Endothelial cell of umbilical vein (primary cell): ENCODE results near the gene MRGPRF. TPM values are rescaled to one million over a fixed set of nuclear protein-coding genes. Genes with fewer than 3 reads are reported as not detected.

Experiments
- BruUV-seq: library from RNA; stranded (reverse); fragments of 400-500 nt; replicated peaks from 2 replicates; lab custom pipeline; 2021; lab: Mats Ljungman, UMichigan
- CTCF ChIA-PET: fragments of 300-600, 350-600 bp; sonication (Branson Sonifier 250); formaldehyde crosslinking; loops from one replicate; lab custom pipeline; 2021; ENCODE audit warnings: antibody characterized with exemption, inconsistent platforms; lab: Charles Lee
- POLR2A ChIA-PET: fragments of 300-600, 350-600 bp; sonication (Branson Sonifier 250); formaldehyde crosslinking; loops from one replicate; lab custom pipeline; 2021; ENCODE audit warnings: antibody characterized with exemption, inconsistent platforms; lab: Charles Lee
- DNase-seq: peaks from one replicate; pipeline ENCODE4 v3.0.0-alpha.2; 2011; ENCODE audit warnings: low read depth, low spot score
- FAIRE-seq: peaks from 2 replicates; lab custom pipeline; 2011; peaks lifted over from hg19 to GRCh38; lab: Jason Lieb, UNC
- H2AFZ ChIP-seq: 2 replicates; pipeline ENCODE4 v1.6.0; 2012; ENCODE audit warnings: low read depth, low read length, control low read depth, inconsistent platforms
- H3K27ac ChIP-seq: 2 replicates; pipeline ENCODE4 v1.5.1; 2011; ENCODE audit warnings: low read depth, mild to moderate bottlenecking, control low read depth, low read length, moderate library complexity; ENCODE audit not compliant: insufficient read depth
- H3K27me3 ChIP-seq, 2 experiments: 2 replicates each; pipeline versions ENCODE4 v1.6.0 to v1.6.1; 2011; ENCODE audit warnings: low read length in 2 of 2, mixed read lengths in 1 of 2; ENCODE audit not compliant: control insufficient read depth in 2 of 2, insufficient read depth in 2 of 2
- H3K36me3 ChIP-seq, 2 experiments: 2 replicates in 1 of 2; 3 replicates in 1 of 2; pipeline ENCODE4 v1.5.1; 2011; ENCODE audit warnings: low read length in 2 of 2, mild to moderate bottlenecking in 1 of 2, moderate library complexity in 1 of 2; ENCODE audit not compliant: control insufficient read depth in 2 of 2, insufficient read depth in 2 of 2; ENCODE audit errors: extremely low read depth in 1 of 2
- H3K4me1 ChIP-seq: 3 replicates; pipeline ENCODE4 v1.5.1; 2011; ENCODE audit warnings: mild to moderate bottlenecking, low read length; ENCODE audit not compliant: control insufficient read depth, insufficient read depth; ENCODE audit errors: extremely low read depth
- H3K4me2 ChIP-seq: 2 replicates; pipeline ENCODE4 v1.6.1; 2011; ENCODE audit warnings: low read length, control low read depth, mixed read lengths; ENCODE audit not compliant: insufficient read depth
- H3K4me3 ChIP-seq, 3 experiments: fragments of 200-600 bp in 1 of 3; sonication (generic), shearing (Covaris generic) in 1 of 3; replicated peaks in 1 of 3; 2 replicates each; pipeline ENCODE4 v1.5.1; 2011 to 2016; ENCODE audit warnings: control low read depth in 3 of 3, low read length in 3 of 3, mild to moderate bottlenecking in 2 of 3, inconsistent platforms in 1 of 3, low read depth in 1 of 3, moderate library complexity in 1 of 3; ENCODE audit not compliant: insufficient read depth in 1 of 3
- H3K79me2 ChIP-seq: 2 replicates; pipeline ENCODE4 v1.6.0; 2012; ENCODE audit warnings: low read length, inconsistent platforms; ENCODE audit not compliant: control insufficient read depth, insufficient read depth
- H3K9ac ChIP-seq: replicated peaks from 2 replicates; pipeline ENCODE3; 2011; ENCODE audit warnings: low read length, control low read depth; ENCODE audit not compliant: insufficient read depth; ENCODE audit errors: extremely low read depth
- H3K9me1 ChIP-seq: replicated peaks from 3 replicates; pipeline ENCODE4 v1.6.0; 2011; ENCODE audit warnings: mild to moderate bottlenecking, low read length; ENCODE audit not compliant: control insufficient read depth, insufficient read depth; ENCODE audit errors: extremely low read depth
- H3K9me3 ChIP-seq: replicated peaks from 2 replicates; pipeline ENCODE4 v1.5.1; 2012; ENCODE audit warnings: low read length, inconsistent platforms; ENCODE audit not compliant: control insufficient read depth, insufficient read depth
- H4K20me1 ChIP-seq: replicated peaks from 2 replicates; pipeline ENCODE3; 2011; ENCODE audit warnings: mild to moderate bottlenecking, low read length; ENCODE audit not compliant: control insufficient read depth, insufficient read depth; ENCODE audit errors: extremely low read depth
- CTCF ChIP-seq, 2 donors: IDR thresholded peaks; 1 replicate in 1 of 2; 2 replicates in 1 of 2; pipeline ENCODE4 v1.5.1; 2011; ENCODE audit warnings: low read length in 2 of 2, mild to moderate bottlenecking in 2 of 2, moderate library complexity in 2 of 2, control low read depth in 1 of 2, inconsistent platforms in 1 of 2, low read depth in 1 of 2; ENCODE audit not compliant: insufficient read depth in 1 of 2; ENCODE audit errors: extremely low read depth in 1 of 2
- EZH2 ChIP-seq: IDR thresholded peaks from 2 replicates; pipeline ENCODE4 v1.6.1; 2012; ENCODE audit warnings: borderline replicate concordance, low read depth, mild to moderate bottlenecking, moderate library complexity, low read length, inconsistent platforms; ENCODE audit not compliant: severe bottlenecking
- FOS ChIP-seq: IDR thresholded peaks from 2 replicates; pipeline ENCODE4 v1.6.1; 2011; ENCODE audit warnings: mild to moderate bottlenecking, low read length, moderate library complexity, borderline replicate concordance; ENCODE audit not compliant: insufficient read depth
- GATA2 ChIP-seq: IDR thresholded peaks from 2 replicates; pipeline ENCODE4 v1.7.0; 2011; ENCODE audit warnings: low read depth, mild to moderate bottlenecking, moderate library complexity, mixed read lengths, low read length; ENCODE audit not compliant: insufficient read length, insufficient read depth
- JUN ChIP-seq: IDR thresholded peaks from 2 replicates; pipeline ENCODE4 v1.6.1; 2011; ENCODE audit warnings: borderline replicate concordance, low read depth; ENCODE audit not compliant: insufficient read length, insufficient read depth
- MYC ChIP-seq: IDR thresholded peaks from one replicate; pipeline ENCODE4 v1.6.1; 2011; ENCODE audit warnings: mild to moderate bottlenecking, low read depth, low read length
- POLR2A ChIP-seq: IDR thresholded peaks from 2 replicates; pipeline ENCODE4 v1.6.1; 2012; ENCODE audit warnings: low read depth, mild to moderate bottlenecking, control low read depth, low read length
- POLR2AphosphoS5 ChIP-seq: IDR thresholded peaks from 2 replicates; pipeline ENCODE4 v1.6.1; 2012; ENCODE audit warnings: low read depth, mild to moderate bottlenecking, control low read depth, low read length, moderate library complexity; ENCODE audit not compliant: insufficient read depth
- dilution Hi-C: fragments of 300-500 bp; cut with MboI; formaldehyde crosslinking; loops from one replicate; pipeline ENCODE4 v1.15.0; 2019; ENCODE audit warnings: low sequenced_read_pairs; ENCODE audit not compliant: extremely low pct_ligation_motif_present
- intact Hi-C: fragments of 100-400 bp; cut with micrococcal nuclease; formaldehyde crosslinking; loops from one replicate; pipeline ENCODE4 v1.10.0; 2022
- polyA plus RNA-seq, 4 experiments: library from polyadenylated mRNA; depleted of rRNA in 3 of 4; stranded (reverse) in 3 of 4; unstranded in 1 of 4; fragments of >200 nt; gene quantifications; 2 replicates each; pipeline versions ENCODE4 v1.2.1 to v1.2.3, GENCODE V29; 2011 to 2012; ENCODE audit warnings: missing spikeins in 1 of 4
- total RNA-seq: library from RNA; stranded (reverse); gene quantifications from 2 replicates; pipeline ENCODE4 v1.2.3, GENCODE V29; 2021
- TF ChIP-seq, protein P1 (sequence below): IDR thresholded peaks from 2 replicates; pipeline ENCODE4 v1.6.1; 2011; ENCODE audit not compliant: insufficient read depth, insufficient read length

MRGPRF gene
- total and polyA plus RNA-seq, 2 donors (not counting 3 experiments of a cell fraction or from before 2014, with no cell fraction given) = not detected

- intact Hi-C loops = no loop called here
- no peak for FAIRE-seq
- no peaks in the 10 kb centered on the region for H3K9me3 ChIP-seq
- H3K4me2 ChIP-seq = no peak overlapping the region
- BruUV-seq = no TSS peak
- DNase-seq = peak; percentile 56
- POLR2A ChIA-PET = no interaction called here
- dilution Hi-C loops = no loop called here
- no peaks in the 10 kb centered on the region for H3K79me2 ChIP-seq
- peaks cover 4% of the 10 kb centered on the region for H3K4me1 ChIP-seq
- TF ChIP-seq POLR2A (no peak), CTCF (IDR thresholded peaks at IDR 0.05; ENCODE audit: extremely low read depth in 1 of 2, insufficient read depth in 1 of 2, low read depth in 1 of 2, low read length in 2 of 2) (peak; percentile 56 to 74)
- TF ChIP-seq, protein P1, sequence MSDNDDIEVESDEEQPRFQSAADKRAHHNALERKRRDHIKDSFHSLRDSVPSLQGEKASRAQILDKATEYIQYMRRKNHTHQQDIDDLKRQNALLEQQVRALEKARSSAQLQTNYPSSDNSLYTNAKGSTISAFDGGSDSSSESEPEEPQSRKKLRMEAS = no peak
- H2AFZ ChIP-seq = peak overlapping the region; percentile 5
- H4K20me1 ChIP-seq = no peaks in the 10 kb centered on the region
- H3K27ac ChIP-seq = no peak overlapping the region
- H3K36me3 ChIP-seq = no peaks in the 10 kb centered on the region
- CTCF ChIA-PET = interaction anchor here (0.6 to 1.4 kb wide), 14 partner anchors 8 to 630 kb away, joined by 3 to 9 read pairs (median 4); partner anchors contain the start of genes IGHMBP2 and MRPL21
- no peak overlapping the region for H3K9ac ChIP-seq
- no peaks in the 10 kb centered on the region for H3K9me1 ChIP-seq
- no peak overlapping the region for H3K4me3 ChIP-seq
- peaks cover 1 to 5% of the 10 kb centered on the region in 2 experiments for H3K27me3 ChIP-seq
These were observed 31.3 kb upstream of the MRGPRF start for GRCh38 chr11:69044111-69045013.

DNA sequence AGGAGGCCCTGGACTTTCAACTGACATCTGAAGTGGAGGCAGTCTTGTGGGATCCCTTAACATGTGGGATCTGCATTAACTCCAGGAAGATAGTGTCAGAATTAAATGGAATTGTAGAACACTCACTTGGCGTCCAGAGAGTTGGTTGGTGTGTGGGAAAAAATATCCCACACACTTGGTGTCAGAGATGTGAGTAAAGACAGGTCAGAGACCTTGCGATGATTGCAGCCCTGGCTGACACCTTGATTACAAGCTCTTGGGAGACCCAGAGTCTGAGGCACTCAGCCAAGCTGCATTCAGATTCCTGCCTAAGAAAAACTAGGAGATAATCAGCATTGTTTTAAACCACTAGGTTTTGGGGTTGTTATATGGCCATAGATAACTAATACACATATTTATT lies 28.5 kb upstream of the MRGPRF start:
- no peak for FAIRE-seq
- no TSS peak for BruUV-seq

More for the DNA sequence above, 28.5 kb upstream of the MRGPRF start:
- ChIA-PET CTCF (no interaction called here), POLR2A (no interaction called here)
- no peak overlapping the region for H2AFZ ChIP-seq
- H3K79me2 ChIP-seq = no peaks in the 10 kb centered on the region
- no peak overlapping the region for H3K4me3 ChIP-seq
- no peaks in the 10 kb centered on the region for H3K4me1 ChIP-seq
- no peak overlapping the region for H3K27ac ChIP-seq
- no peaks in the 10 kb centered on the region for H3K9me1 ChIP-seq
- H4K20me1 ChIP-seq = no peaks in the 10 kb centered on the region
- H3K9me3 ChIP-seq = no peaks in the 10 kb centered on the region
- DNase-seq = no peak
- TF ChIP-seq POLR2A = no peak
- TF ChIP-seq JUN = no peak
- TF ChIP-seq EZH2 = no peak
- no peak for TF ChIP-seq POLR2AphosphoS5
- TF ChIP-seq GATA2 = no peak
- TF ChIP-seq FOS = no peak
- no peak for TF ChIP-seq MYC
- H3K36me3 ChIP-seq = no peaks in the 10 kb centered on the region
- intact Hi-C loops = no loop called here
- H3K9ac ChIP-seq = no peak overlapping the region
- H3K4me2 ChIP-seq = no peak overlapping the region
- H3K27me3 ChIP-seq = peaks cover 1 to 5% of the 10 kb centered on the region in 2 experiments
- dilution Hi-C loops = no loop called here
